ENCODE measurements around the gene TTLL8. TPM values are rescaled to one million over a fixed set of nuclear protein-coding genes. Genes with fewer than 3 reads are reported as not detected.

TTLL8 gene
- total RNA-seq, 1 donor from 2014 or later: not detected

GRCh38 chr22:50063589-50064393 lies 5.7 kb upstream of the TTLL8 start:
- Histone ChIP-seq H3K27me3 (ENCODE audit: control insufficient read depth, insufficient read depth, low read length) (peaks cover 42% of the 10 kb centered on the region), H3K4me3 (ENCODE audit: low read depth, low read length) (no peak overlapping the region), H3K36me3 (ENCODE audit: control insufficient read depth, insufficient read depth, low read length) (no peaks in the 10 kb centered on the region)
- no peak for TF ChIP-seq CTCF (IDR thresholded peaks at IDR 0.05; ENCODE audit: insufficient read depth, low read length, poor library complexity, severe bottlenecking)
- no peak for DNase-seq (ENCODE audit: low read depth)

GRCh38 chr22:50062509-50063135 lies 4.5 kb upstream of the TTLL8 start:
- peaks cover 52% of the 10 kb centered on the region for H3K27me3 ChIP-seq (ENCODE audit: control insufficient read depth, insufficient read depth, low read length)
- no peaks in the 10 kb centered on the region for H3K36me3 ChIP-seq (ENCODE audit: control insufficient read depth, insufficient read depth, low read length)
- DNase-seq (ENCODE audit: low read depth): no peak
- no peak for TF ChIP-seq CTCF (IDR thresholded peaks at IDR 0.05; ENCODE audit: insufficient read depth, low read length, poor library complexity, severe bottlenecking)
- H3K4me3 ChIP-seq (ENCODE audit: low read depth, low read length): no peak overlapping the region

GRCh38 chr22:50061824-50062355 lies 3.8 kb upstream of the TTLL8 start:
- H3K36me3 ChIP-seq (ENCODE audit: control insufficient read depth, insufficient read depth, low read length): no peaks in the 10 kb centered on the region
- no peak for DNase-seq (ENCODE audit: low read depth)
- no peak overlapping the region for H3K4me3 ChIP-seq (ENCODE audit: low read depth, low read length)
- TF ChIP-seq CTCF (IDR thresholded peaks at IDR 0.05; ENCODE audit: insufficient read depth, low read length, poor library complexity, severe bottlenecking): no peak
- peaks cover 55% of the 10 kb centered on the region for H3K27me3 ChIP-seq (ENCODE audit: control insufficient read depth, insufficient read depth, low read length)

- TF ChIP-seq CTCF (IDR thresholded peaks at IDR 0.05; ENCODE audit: insufficient read depth, low read length, poor library complexity, severe bottlenecking): no peak
- no peak for DNase-seq (ENCODE audit: low read depth)
- no peak overlapping the region for H3K4me3 ChIP-seq (ENCODE audit: low read depth, low read length)
- peaks cover 57% of the 10 kb centered on the region for H3K27me3 ChIP-seq (ENCODE audit: control insufficient read depth, insufficient read depth, low read length)
- no peaks in the 10 kb centered on the region for H3K36me3 ChIP-seq (ENCODE audit: control insufficient read depth, insufficient read depth, low read length)
Observed at GRCh38 chr22:50061141-50061823, 3.2 kb upstream of the TTLL8 start.

GRCh38 chr22:50060441-50061140 lies 2.5 kb upstream of the TTLL8 start:
- DNase-seq (ENCODE audit: low read depth): no peak
- Histone ChIP-seq H3K27me3 (ENCODE audit: control insufficient read depth, insufficient read depth, low read length) (peaks cover 57% of the 10 kb centered on the region), H3K36me3 (ENCODE audit: control insufficient read depth, insufficient read depth, low read length) (no peaks in the 10 kb centered on the region), H3K4me3 (ENCODE audit: low read depth, low read length) (no peak overlapping the region)
- no peak for TF ChIP-seq CTCF (IDR thresholded peaks at IDR 0.05; ENCODE audit: insufficient read depth, low read length, poor library complexity, severe bottlenecking)
